SK-N-SH (cell line): ENCODE results near the gene KLK5. TPM values are rescaled to one million over a fixed set of nuclear protein-coding genes. Genes with fewer than 3 reads are reported as not detected.

Experiments used
- CTCF ChIA-PET: fragments of 300-600, 350-600 bp; formaldehyde crosslinking; extraction: SDS; loops from one replicate; lab custom pipeline; 2021; lab: Yijun Ruan, JAX
- POLR2A ChIA-PET: fragments of 350-600 bp; sonication (Branson Sonifier 250); formaldehyde crosslinking; extraction: SDS; loops from one replicate; lab custom pipeline; 2020; ENCODE audit warnings: antibody characterized with exemption, inconsistent platforms; lab: Yijun Ruan, JAX
- DNase-seq: peaks from one replicate; pipeline ENCODE4 v3.0.0; 2012
- H2AFZ ChIP-seq: fragments of 200-600 bp; sonication (generic); 2 replicates; pipeline ENCODE4 v1.8.1; 2016; ENCODE audit warnings: antibody characterized with exemption, mild to moderate bottlenecking, low read depth
- H3F3A ChIP-seq: fragments of 200-600 bp; sonication (generic); replicated peaks from 2 replicates; pipeline ENCODE3; 2016; ENCODE audit warnings: antibody characterized with exemption, mild to moderate bottlenecking; ENCODE audit not compliant: insufficient read depth
- H3K27ac ChIP-seq, 2 experiments: fragments of 200-500 bp in 1 of 2; fragments of 200-600 bp in 1 of 2; sonication (Bioruptor generic) in 1 of 2; sonication (generic), shearing (Covaris generic) in 1 of 2; 2 replicates each; pipeline versions ENCODE4 v1.5.1 to v1.6.1; 2014 to 2016; ENCODE audit warnings: low read depth in 2 of 2, inconsistent platforms in 1 of 2, low read length in 1 of 2, mild to moderate bottlenecking in 1 of 2, mixed read lengths in 1 of 2
- H3K27me3 ChIP-seq: fragments of 200-600 bp; sonication (generic), shearing (Covaris generic); 2 replicates; pipeline ENCODE4 v1.6.1; 2016; ENCODE audit warnings: mixed run types; ENCODE audit not compliant: insufficient read depth
- H3K36me3 ChIP-seq, 2 experiments: fragments of 200-500 bp in 1 of 2; fragments of 200-600 bp in 1 of 2; sonication (Bioruptor generic) in 1 of 2; sonication (generic) in 1 of 2; replicated peaks in 1 of 2; 2 replicates each; pipeline versions ENCODE3 to v1.5.1; 2014 to 2016; ENCODE audit warnings: low read length in 1 of 2, mild to moderate bottlenecking in 1 of 2; ENCODE audit not compliant: insufficient read depth in 2 of 2, control insufficient read depth in 1 of 2
- H3K4me1 ChIP-seq, 2 experiments: fragments of 200-500 bp in 1 of 2; fragments of 200-600 bp in 1 of 2; sonication (Bioruptor generic) in 1 of 2; sonication (generic), shearing (Covaris generic) in 1 of 2; 2 replicates each; pipeline versions ENCODE4 v1.5.1 to v1.6.1; 2014 to 2016; ENCODE audit warnings: low read depth in 1 of 2, low read length in 1 of 2, mixed run types in 1 of 2; ENCODE audit not compliant: insufficient read depth in 2 of 2, control insufficient read depth in 1 of 2
- H3K4me2 ChIP-seq: fragments of 200-600 bp; sonication (generic), shearing (Covaris generic); 2 replicates; pipeline ENCODE4 v1.6.1; 2017; ENCODE audit warnings: mixed run types
- H3K4me3 ChIP-seq, 2 experiments: fragments of 200-500 bp in 1 of 2; fragments of 200-600 bp in 1 of 2; sonication (Bioruptor generic) in 1 of 2; sonication (generic), shearing (Covaris generic) in 1 of 2; 2 replicates each; pipeline versions ENCODE4 v1.5.1 to v1.8.1; 2014 to 2016; ENCODE audit warnings: low read depth in 2 of 2, inconsistent platforms in 1 of 2, low read length in 1 of 2, mild to moderate bottlenecking in 1 of 2, mixed read lengths in 1 of 2, moderate library complexity in 1 of 2
- H3K79me2 ChIP-seq: fragments of 200-600 bp; sonication (generic); 2 replicates; pipeline ENCODE4 v1.8.1; 2017; ENCODE audit warnings: mild to moderate bottlenecking; ENCODE audit not compliant: insufficient read depth
- H3K9ac ChIP-seq: fragments of 200-600 bp; sonication (generic); 2 replicates; pipeline ENCODE4 v1.6.1; 2017; ENCODE audit warnings: mixed run types
- H3K9me2 ChIP-seq: fragments of 200-600 bp; sonication (generic); 2 replicates; pipeline ENCODE4 v1.6.1; 2017; ENCODE audit warnings: mixed run types
- H3K9me3 ChIP-seq: fragments of 200-600 bp; sonication (generic); 2 replicates; pipeline ENCODE4 v1.6.1; 2017; ENCODE audit warnings: mixed run types, mild to moderate bottlenecking, moderate library complexity
- H4K20me1 ChIP-seq: fragments of 200-600 bp; sonication (generic); 2 replicates; pipeline ENCODE4 v1.6.1; 2017; ENCODE audit warnings: mild to moderate bottlenecking, mixed run types; ENCODE audit not compliant: insufficient read depth
- CTCF ChIP-seq: fragments of 200-600 bp; sonication (generic); IDR thresholded peaks from 2 replicates; pipeline ENCODE4 v1.6.1; 2017; ENCODE audit warnings: antibody characterized with exemption, mild to moderate bottlenecking, moderate library complexity
- FOXJ3 ChIP-seq: sonication (generic); formaldehyde crosslinking; IDR thresholded peaks from 2 replicates; pipeline ENCODE4 v1.5.1; 2020; ENCODE audit warnings: mild to moderate bottlenecking, missing genetic modification reagents
- GABPA ChIP-seq: IDR thresholded peaks from 2 replicates; pipeline ENCODE4 v1.4.0; 2012; ENCODE audit warnings: low read depth, mild to moderate bottlenecking
- GATA2 ChIP-seq: sonication (generic); formaldehyde crosslinking; IDR thresholded peaks from 2 replicates; pipeline ENCODE4 v1.5.0; 2020; ENCODE audit warnings: mild to moderate bottlenecking, missing genetic modification reagents
- RAD21 ChIP-seq: IDR thresholded peaks from 2 replicates; pipeline ENCODE4 v1.6.1; 2012; ENCODE audit warnings: mild to moderate bottlenecking, low read length
- SMC3 ChIP-seq: IDR thresholded peaks from 2 replicates; pipeline ENCODE4 v1.6.1; 2012; ENCODE audit warnings: low read depth, low read length, improper control_type of control experiment
- TAF1 ChIP-seq: IDR thresholded peaks from 2 replicates; pipeline ENCODE4 v1.6.1; 2012; ENCODE audit warnings: low read depth, mild to moderate bottlenecking, low read length, moderate library complexity, borderline replicate concordance
- WGBS: methylation state at CpG from one replicate; pipeline ENCODE4 v1.1.6; 2017; ENCODE audit warnings: low lambda C conversion rate; 5-methylcytosine and 5-hydroxymethylcytosine counted together
- polyA plus RNA-seq, 3 experiments: library from polyadenylated mRNA; depleted of rRNA; stranded (reverse); fragments of >200 nt; gene quantifications; 2 replicates each; pipeline ENCODE4 v1.2.3, GENCODE V29; 2012
- TF ChIP-seq, protein P1 (sequence below): IDR thresholded peaks from 2 replicates; pipeline ENCODE4 v1.6.1; 2012; ENCODE audit warnings: mild to moderate bottlenecking, low read depth, low read length, moderate library complexity
- TF ChIP-seq, protein P2 (sequence below): IDR thresholded peaks from 2 replicates; pipeline ENCODE4 v1.4.0; 2012; ENCODE audit warnings: low read depth, borderline replicate concordance
- TF ChIP-seq, protein P3 (sequence below): IDR thresholded peaks from 2 replicates; pipeline ENCODE4; 2012

KLK5 gene
- polyA plus RNA-seq, 1 of the 3 experiments (the other 2 are of a cell fraction), result not detected

DNA sequence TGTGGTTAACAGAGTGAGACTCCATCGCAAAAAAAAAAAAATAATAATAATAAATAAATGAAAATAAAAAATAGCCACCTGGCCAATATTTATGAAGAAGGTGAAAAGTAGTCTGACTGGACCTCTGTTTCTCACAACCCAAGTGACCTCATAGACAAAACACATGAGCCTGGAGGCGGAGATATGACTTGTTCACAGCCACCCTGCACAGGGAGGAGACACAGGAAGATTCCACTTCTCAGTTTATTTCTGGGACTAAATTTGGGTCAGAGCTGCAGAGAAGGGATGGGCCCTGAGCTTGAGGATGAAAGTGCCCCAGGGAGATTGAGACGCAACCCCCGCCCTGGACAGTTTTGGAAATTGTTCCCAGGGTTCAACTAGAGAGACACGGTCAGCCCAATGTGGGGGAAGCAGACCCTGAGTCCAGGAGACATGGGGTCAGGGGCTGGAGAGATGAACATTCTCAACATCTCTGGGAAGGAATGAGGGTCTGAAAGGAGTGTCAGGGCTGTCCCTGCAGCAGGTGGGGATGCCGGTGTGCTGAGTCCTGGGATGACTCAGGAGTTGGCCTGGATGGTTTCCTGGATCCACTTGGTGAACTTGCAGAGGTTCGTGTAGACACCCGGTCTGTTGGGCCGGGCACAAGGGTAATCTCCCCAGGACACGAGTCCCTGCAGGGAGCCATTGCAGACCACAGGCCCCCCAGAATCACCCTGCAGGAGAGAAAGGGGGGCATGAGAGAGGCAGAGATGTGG is 9.6 kb downstream of the KLK5 start:
- Histone ChIP-seq H3K27me3 (peaks cover 18% of the 10 kb centered on the region; the same call in 1 of the 2 replicates), H3K36me3 (no peaks in the 10 kb centered on the region), H3K9me2 (no peaks in the 10 kb centered on the region), H3K9ac (no peak overlapping the region), H3K9me3 (no peaks in the 10 kb centered on the region), H3K27ac (no peak overlapping the region), H3K4me1 (no peaks in the 10 kb centered on the region), H3F3A (no peaks in the 10 kb centered on the region), H3K79me2 (no peaks in the 10 kb centered on the region), H2AFZ (no peak overlapping the region), H3K4me2 (no peak overlapping the region), H4K20me1 (no peaks in the 10 kb centered on the region), H3K4me3 (no peak overlapping the region)
- ChIA-PET POLR2A (no interaction called here), CTCF (interaction anchor here (1.0 to 1.5 kb wide), 2 partner anchors 13 to 22 kb away, joined by 3 read pairs; no protein-coding TSS in a partner anchor)
- DNase-seq, result no peak
- TF ChIP-seq SMC3 (no peak), RAD21 (no peak), GABPA (no peak), FOXJ3 (CRISPR knock-in tag) (no peak), GATA2 (CRISPR knock-in tag) (no peak), TAF1 (no peak), CTCF (no peak)
- TF ChIP-seq, protein P1, sequence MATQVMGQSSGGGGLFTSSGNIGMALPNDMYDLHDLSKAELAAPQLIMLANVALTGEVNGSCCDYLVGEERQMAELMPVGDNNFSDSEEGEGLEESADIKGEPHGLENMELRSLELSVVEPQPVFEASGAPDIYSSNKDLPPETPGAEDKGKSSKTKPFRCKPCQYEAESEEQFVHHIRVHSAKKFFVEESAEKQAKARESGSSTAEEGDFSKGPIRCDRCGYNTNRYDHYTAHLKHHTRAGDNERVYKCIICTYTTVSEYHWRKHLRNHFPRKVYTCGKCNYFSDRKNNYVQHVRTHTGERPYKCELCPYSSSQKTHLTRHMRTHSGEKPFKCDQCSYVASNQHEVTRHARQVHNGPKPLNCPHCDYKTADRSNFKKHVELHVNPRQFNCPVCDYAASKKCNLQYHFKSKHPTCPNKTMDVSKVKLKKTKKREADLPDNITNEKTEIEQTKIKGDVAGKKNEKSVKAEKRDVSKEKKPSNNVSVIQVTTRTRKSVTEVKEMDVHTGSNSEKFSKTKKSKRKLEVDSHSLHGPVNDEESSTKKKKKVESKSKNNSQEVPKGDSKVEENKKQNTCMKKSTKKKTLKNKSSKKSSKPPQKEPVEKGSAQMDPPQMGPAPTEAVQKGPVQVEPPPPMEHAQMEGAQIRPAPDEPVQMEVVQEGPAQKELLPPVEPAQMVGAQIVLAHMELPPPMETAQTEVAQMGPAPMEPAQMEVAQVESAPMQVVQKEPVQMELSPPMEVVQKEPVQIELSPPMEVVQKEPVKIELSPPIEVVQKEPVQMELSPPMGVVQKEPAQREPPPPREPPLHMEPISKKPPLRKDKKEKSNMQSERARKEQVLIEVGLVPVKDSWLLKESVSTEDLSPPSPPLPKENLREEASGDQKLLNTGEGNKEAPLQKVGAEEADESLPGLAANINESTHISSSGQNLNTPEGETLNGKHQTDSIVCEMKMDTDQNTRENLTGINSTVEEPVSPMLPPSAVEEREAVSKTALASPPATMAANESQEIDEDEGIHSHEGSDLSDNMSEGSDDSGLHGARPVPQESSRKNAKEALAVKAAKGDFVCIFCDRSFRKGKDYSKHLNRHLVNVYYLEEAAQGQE, result no peak
- TF ChIP-seq, protein P2, sequence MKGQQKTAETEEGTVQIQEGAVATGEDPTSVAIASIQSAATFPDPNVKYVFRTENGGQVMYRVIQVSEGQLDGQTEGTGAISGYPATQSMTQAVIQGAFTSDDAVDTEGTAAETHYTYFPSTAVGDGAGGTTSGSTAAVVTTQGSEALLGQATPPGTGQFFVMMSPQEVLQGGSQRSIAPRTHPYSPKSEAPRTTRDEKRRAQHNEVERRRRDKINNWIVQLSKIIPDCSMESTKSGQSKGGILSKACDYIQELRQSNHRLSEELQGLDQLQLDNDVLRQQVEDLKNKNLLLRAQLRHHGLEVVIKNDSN, result no peak
- TF ChIP-seq, protein P3, sequence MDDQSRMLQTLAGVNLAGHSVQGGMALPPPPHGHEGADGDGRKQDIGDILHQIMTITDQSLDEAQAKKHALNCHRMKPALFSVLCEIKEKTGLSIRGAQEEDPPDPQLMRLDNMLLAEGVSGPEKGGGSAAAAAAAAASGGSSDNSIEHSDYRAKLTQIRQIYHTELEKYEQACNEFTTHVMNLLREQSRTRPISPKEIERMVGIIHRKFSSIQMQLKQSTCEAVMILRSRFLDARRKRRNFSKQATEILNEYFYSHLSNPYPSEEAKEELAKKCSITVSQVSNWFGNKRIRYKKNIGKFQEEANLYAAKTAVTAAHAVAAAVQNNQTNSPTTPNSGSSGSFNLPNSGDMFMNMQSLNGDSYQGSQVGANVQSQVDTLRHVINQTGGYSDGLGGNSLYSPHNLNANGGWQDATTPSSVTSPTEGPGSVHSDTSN, result no peak
- WGBS, result 16% methylated on average over 6 of the region's 10 CpGs
